H9 (cell line): ENCODE measurements around the gene UBP1. TPM values are rescaled to one million over a fixed set of nuclear protein-coding genes. Genes with fewer than 3 reads are reported as not detected.

ENCODE experiments used
- DNase-seq: peaks from one replicate; pipeline ENCODE4 v3.0.0-alpha.2; 2017
- H2AFZ ChIP-seq: one replicate; pipeline ENCODE4 v1.6.1; 2013; ENCODE audit warnings: mild to moderate bottlenecking, low read length, control low read depth, moderate library complexity
- H2AK5ac ChIP-seq: 2 replicates; pipeline ENCODE4 v1.6.1; 2013; ENCODE audit warnings: low read length, control low read depth, mixed read lengths; ENCODE audit not compliant: insufficient read length
- H2BK120ac ChIP-seq: one replicate; pipeline ENCODE4 v1.6.1; 2013; ENCODE audit warnings: low read depth, mild to moderate bottlenecking, low read length, control low read depth, inconsistent platforms; ENCODE audit not compliant: poor library complexity, severe bottlenecking
- H2BK12ac ChIP-seq: 2 replicates; pipeline ENCODE4 v1.6.1; 2013; ENCODE audit warnings: low read length, control low read depth, mixed read lengths, low read depth; ENCODE audit not compliant: insufficient read length
- H2BK15ac ChIP-seq: 2 replicates; pipeline ENCODE4 v1.6.1; 2013; ENCODE audit warnings: low read depth, low read length, control low read depth
- H2BK20ac ChIP-seq: one replicate; pipeline ENCODE4 v1.6.1; 2013; ENCODE audit warnings: low read depth, mild to moderate bottlenecking, low read length, control low read depth, inconsistent platforms; ENCODE audit not compliant: poor library complexity, severe bottlenecking
- H2BK5ac ChIP-seq: 2 replicates; pipeline ENCODE4 v1.6.1; 2013; ENCODE audit warnings: low read length, control low read depth, mixed read lengths; ENCODE audit not compliant: insufficient read length
- H3K14ac ChIP-seq: 2 replicates; pipeline ENCODE4 v1.6.1; 2013; ENCODE audit warnings: low read length, control low read depth; ENCODE audit not compliant: insufficient read depth
- H3K18ac ChIP-seq: 2 replicates; pipeline ENCODE4 v1.6.1; 2013; ENCODE audit warnings: low read depth, mild to moderate bottlenecking, mixed read lengths, low read length, control low read depth; ENCODE audit not compliant: insufficient read length
- H3K23ac ChIP-seq: 2 replicates; pipeline ENCODE4 v1.6.1; 2013; ENCODE audit warnings: low read length, control low read depth, mixed read lengths, low read depth; ENCODE audit not compliant: insufficient read length
- H3K23me2 ChIP-seq: 2 replicates; pipeline ENCODE4 v1.6.1; 2013; ENCODE audit warnings: low read depth, mild to moderate bottlenecking, mixed read lengths, low read length, control low read depth; ENCODE audit not compliant: insufficient read length, poor library complexity, severe bottlenecking
- H3K27ac ChIP-seq: 2 replicates; pipeline ENCODE4 v1.5.1; 2013; ENCODE audit warnings: low read length, control low read depth, mixed read lengths, low read depth; ENCODE audit not compliant: insufficient read length
- H3K27me3 ChIP-seq: 2 replicates; pipeline ENCODE4 v1.6.1; 2013; ENCODE audit warnings: low read length, control low read depth, inconsistent platforms; ENCODE audit not compliant: insufficient read depth
- H3K4ac ChIP-seq: 2 replicates; pipeline ENCODE4 v1.6.1; 2013; ENCODE audit warnings: low read depth, mild to moderate bottlenecking, control low read depth, inconsistent platforms, low read length, moderate library complexity
- H3K4me1 ChIP-seq: 2 replicates; pipeline ENCODE4 v1.6.1; 2013; ENCODE audit warnings: low read length, control low read depth, inconsistent platforms; ENCODE audit not compliant: insufficient read depth
- H3K4me2 ChIP-seq: 2 replicates; pipeline ENCODE4 v1.6.1; 2013; ENCODE audit warnings: low read length, control low read depth, mixed read lengths; ENCODE audit not compliant: insufficient read length, insufficient read depth
- H3K56ac ChIP-seq: 2 replicates; pipeline ENCODE4 v1.6.1; 2013; ENCODE audit warnings: low read depth, mild to moderate bottlenecking, mixed read lengths, low read length, control low read depth; ENCODE audit not compliant: insufficient read length
- H3K79me1 ChIP-seq: 2 replicates; pipeline ENCODE4 v1.6.1; 2013; ENCODE audit warnings: low read depth, mild to moderate bottlenecking, moderate library complexity, low read length, control low read depth, inconsistent platforms; ENCODE audit not compliant: insufficient read depth, poor library complexity, severe bottlenecking
- H3K79me2 ChIP-seq: 2 replicates; pipeline ENCODE4 v1.6.1; 2013; ENCODE audit warnings: low read length, control low read depth, inconsistent platforms; ENCODE audit not compliant: insufficient read depth
- H3K9ac ChIP-seq: 2 replicates; pipeline ENCODE4 v1.6.1; 2013; ENCODE audit warnings: low read length, control low read depth, mixed read lengths; ENCODE audit not compliant: insufficient read length; ENCODE audit errors: extremely low read depth
- H3K9me3 ChIP-seq: one replicate; pipeline ENCODE4 v1.6.1; 2013; ENCODE audit warnings: low read depth, low read length, inconsistent platforms; ENCODE audit not compliant: control insufficient read depth
- H3T11ph ChIP-seq: one replicate; pipeline ENCODE4 v1.6.1; 2013; ENCODE audit warnings: mild to moderate bottlenecking, low read length, control low read depth, inconsistent platforms
- H4K20me1 ChIP-seq: one replicate; pipeline ENCODE4 v1.6.1; 2013; ENCODE audit not compliant: control insufficient read depth, insufficient read length, insufficient read depth
- H4K5ac ChIP-seq: 2 replicates; pipeline ENCODE4 v1.6.1; 2013; ENCODE audit warnings: low read depth, mild to moderate bottlenecking, mixed read lengths, low read length, control low read depth; ENCODE audit not compliant: insufficient read length
- H4K8ac ChIP-seq: replicated peaks from 2 replicates; pipeline ENCODE4 v1.6.1; 2013; ENCODE audit warnings: low read length, control low read depth, mixed read lengths, low read depth; ENCODE audit not compliant: insufficient read length
- H4K91ac ChIP-seq: 2 replicates; pipeline ENCODE4 v1.6.1; 2013; ENCODE audit warnings: low read depth, mild to moderate bottlenecking, moderate library complexity, mixed read lengths, low read length, control low read depth; ENCODE audit not compliant: insufficient read length
- H3K27ac Mint-ChIP-seq, 3 experiments: 2 replicates in 2 of 3; 3 replicates in 1 of 3; pipeline ENCODE4 v1.8.0; 2020 to 2021; ENCODE audit warnings: mixed read lengths in 3 of 3, mild to moderate bottlenecking in 1 of 3, moderate library complexity in 1 of 3
- H3K27me3 Mint-ChIP-seq: 2 replicates; pipeline ENCODE4 v1.8.0; 2021; ENCODE audit warnings: low read depth, mild to moderate bottlenecking, moderate library complexity, mixed read lengths
- H3K36me3 Mint-ChIP-seq, 3 experiments: 2 replicates in 2 of 3; 3 replicates in 1 of 3; pipeline ENCODE4 v1.8.0; 2020 to 2021; ENCODE audit warnings: low read depth in 3 of 3, mixed read lengths in 3 of 3; ENCODE audit not compliant: insufficient read depth in 1 of 3
- H3K4me1 Mint-ChIP-seq, 2 experiments: 2 replicates each; pipeline ENCODE4 v1.8.0; 2020; ENCODE audit warnings: mixed read lengths in 2 of 2
- H3K4me3 Mint-ChIP-seq, 2 experiments: 2 replicates in 1 of 2; 3 replicates in 1 of 2; pipeline ENCODE4 v1.8.0; 2020 to 2021; ENCODE audit warnings: mild to moderate bottlenecking in 2 of 2, mixed read lengths in 2 of 2, moderate library complexity in 1 of 2
- H3K9me3 Mint-ChIP-seq, 2 experiments: 2 replicates in 1 of 2; 3 replicates in 1 of 2; pipeline ENCODE4 v1.8.0; 2020; ENCODE audit warnings: mild to moderate bottlenecking in 2 of 2, mixed read lengths in 2 of 2, moderate library complexity in 1 of 2
- CTCF ChIP-seq: fragments of 200-600 bp; sonication (generic); conservative IDR thresholded peaks from 3 replicates; pipeline ENCODE4 v1.8.0; 2021; ENCODE audit warnings: antibody characterized with exemption, mild to moderate bottlenecking
- WGBS: extraction: QIAGEN DNeasy Blood & Tissue Kit; methylation state at CpG from one replicate; pipeline ENCODE4 v1.1.7; 2013; ENCODE audit warnings: missing lambda C conversion rate, low lambda C conversion rate, mixed read lengths; ENCODE audit not compliant: insufficient read length; ENCODE audit errors: extremely low coverage; 5-methylcytosine and 5-hydroxymethylcytosine counted together
- long read RNA-seq: library from polyadenylated mRNA; unstranded; transcript quantifications from one replicate; pipeline ENCODE4 v2.0.0, GENCODE V29; 2020
- total RNA-seq: library from RNA; stranded (reverse); gene quantifications from 2 replicates; pipeline ENCODE4 v1.2.1, GENCODE V29; 2021

UBP1 gene
- 101 and 103 TPM in 2 replicates for total RNA-seq
- long read RNA-seq, transcript UBP1-204 (15 exons, 3,669 nt) = major isoform, 8 of 40 reads
- long read RNA-seq, partial matches to known transcripts = 6 of 40 reads
- long read RNA-seq, other reads (novel, unspliced or antisense) = 25 of 40 reads

GRCh38 chr3:33440328-33441224, at the start of gene UBP1:
Gene UBP1, minus strand, starts transcription at chr3:33440405. Its CDS starts 557 bp downstream, at chr3:33439848.
- H3K9ac ChIP-seq = peak within 1 kb of the TSS; percentile 94
- H2AFZ ChIP-seq = peak within 1 kb of the TSS; percentile 93
- H4K91ac ChIP-seq = no peak within 1 kb of the TSS
- peak within 1 kb of the TSS; percentile 87 for H3K14ac ChIP-seq
- no peak within 1 kb of the TSS for H2BK20ac ChIP-seq
- peak within 1 kb of the TSS; percentile 1 for H3K18ac ChIP-seq
- peak within 1 kb of the TSS; percentile 94 for H3K4me2 ChIP-seq
- peaks cover 30 to 38% of the 10 kb centered on the region in 2 experiments for H3K4me1 Mint-ChIP-seq
- H3K4me1 ChIP-seq = peaks cover 6% of the 10 kb centered on the region; the same call in 1 of the 2 replicates
- no CpG with 5 or more reads among the region's 68 CpGs for WGBS
- no peak for TF ChIP-seq CTCF
- peaks cover 32% of the 10 kb centered on the region; the same call in 1 of the 2 replicates for H3K79me2 ChIP-seq
- no peaks in the 10 kb centered on the region for H3K27me3 ChIP-seq
- H4K8ac ChIP-seq = no peak within 1 kb of the TSS
- no peak within 1 kb of the TSS for H3K56ac ChIP-seq
- no peak within 1 kb of the TSS for H2AK5ac ChIP-seq
- H3K27me3 Mint-ChIP-seq = no peaks in the 10 kb centered on the region; the same call in 1 of the 2 replicates
- no peaks in the 10 kb centered on the region for H4K20me1 ChIP-seq
- peak within 1 kb of the TSS; percentile 77 for H3K27ac ChIP-seq
- no peak within 1 kb of the TSS for H2BK5ac ChIP-seq
- peak within 1 kb of the TSS; percentile 99 to 100 (median 99) for H3K27ac Mint-ChIP-seq
- no peaks in the 10 kb centered on the region for H3K79me1 ChIP-seq
- H2BK120ac ChIP-seq = no peak within 1 kb of the TSS
- peak within 1 kb of the TSS; percentile 98 to 99 for H3K4me3 Mint-ChIP-seq
- no peak within 1 kb of the TSS; the same call in 1 of the 2 replicates for H3K4ac ChIP-seq
- no peak within 1 kb of the TSS for H4K5ac ChIP-seq
- H3K36me3 Mint-ChIP-seq = peaks cover 0 to 2% (median 0%) of the 10 kb centered on the region in 3 experiments; a peak in 2 of 7 replicates
- H3T11ph ChIP-seq = no peak within 1 kb of the TSS
- DNase-seq = peak; percentile 100
- peaks cover 19% of the 10 kb centered on the region for H3K23me2 ChIP-seq
- H3K23ac ChIP-seq = no peak within 1 kb of the TSS
- H3K9me3 ChIP-seq = no peaks in the 10 kb centered on the region
- peaks cover 2% of the 10 kb centered on the region in 2 experiments; a peak in 2 of 5 replicates for H3K9me3 Mint-ChIP-seq
- H2BK12ac ChIP-seq = no peak within 1 kb of the TSS
- no peak within 1 kb of the TSS for H2BK15ac ChIP-seq
